HCT116 (cell line): ENCODE measurements around the gene SAA1. TPM values are rescaled to one million over a fixed set of nuclear protein-coding genes. Genes with fewer than 3 reads are reported as not detected.

Experiments
- ATAC-seq: fragments of 200-7000 bp; cut with Tn5 transposase; 2 replicates; pipeline ENCODE4 v1.9.1; 2020; ENCODE audit warnings: mild to moderate bottlenecking, moderate library complexity
- BruUV-seq: library from RNA; stranded (reverse); fragments of 400-500 nt; replicated peaks from 2 replicates; lab custom pipeline; 2021; lab: Mats Ljungman, UMichigan
- CTCF ChIA-PET: fragments of 300-600 bp; sonication (Branson Sonifier 250); formaldehyde crosslinking; loops from one replicate; lab custom pipeline; 2021; ENCODE audit warnings: antibody characterized with exemption; lab: Charles Lee
- POLR2A ChIA-PET: fragments of 300-600, 350-600 bp; sonication (Branson Sonifier 250); formaldehyde crosslinking; loops from one replicate; lab custom pipeline; 2021; ENCODE audit warnings: antibody characterized with exemption; lab: Charles Lee
- RAD21 ChIA-PET, 2 experiments: fragments of 300-600 bp; sonication (Branson Sonifier 250); formaldehyde crosslinking; loops; one replicate each; lab custom pipeline; 2023; ENCODE audit warnings: low total read pairs in 2 of 2; ENCODE audit not compliant: uncharacterized antibody in 2 of 2, unreplicated experiment in 2 of 2, low non-redundant PET in 1 of 2; lab: Charles Lee
- DNase-seq: peaks from one replicate; pipeline ENCODE4 v3.0.0-alpha.2; 2010; ENCODE audit warnings: low read depth, low spot score
- H2AFZ ChIP-seq: fragments of 200-600 bp; shearing (Covaris generic), sonication (generic); 2 replicates; pipeline ENCODE4 v1.6.1; 2017; ENCODE audit warnings: low read depth, mixed run types, mixed read lengths, antibody characterized with exemption, low read length; ENCODE audit not compliant: poor library complexity, severe bottlenecking
- H3K27ac ChIP-seq: 2 replicates; pipeline ENCODE4 v1.5.1; 2012; ENCODE audit warnings: low read depth, low read length
- H3K27me3 ChIP-seq: fragments of 200-600 bp; sonication (generic); 2 replicates; pipeline ENCODE4 v1.6.1; 2016; ENCODE audit warnings: mixed run types, low read length, mixed read lengths; ENCODE audit not compliant: insufficient read depth
- H3K36me3 ChIP-seq, 2 experiments: fragments of 200-500 bp in 1 of 2; fragments of 200-600 bp in 1 of 2; sonication (Bioruptor generic) in 1 of 2; sonication (generic) in 1 of 2; 2 replicates each; pipeline versions ENCODE4 v1.5.1 to v1.6.1; 2014 to 2016; ENCODE audit warnings: low read length in 2 of 2, inconsistent platforms in 1 of 2, mixed read lengths in 1 of 2, mixed run types in 1 of 2; ENCODE audit not compliant: insufficient read depth in 2 of 2, control insufficient read depth in 1 of 2
- H3K4me1 ChIP-seq, 2 experiments: fragments of 200-600 bp in 1 of 2; sonication (generic) in 1 of 2; 2 replicates each; pipeline versions ENCODE4 v1.5.1 to v1.6.1; 2012 to 2017; ENCODE audit warnings: low read length in 2 of 2, inconsistent platforms in 1 of 2, mild to moderate bottlenecking in 1 of 2, mixed read lengths in 1 of 2, mixed run types in 1 of 2, moderate library complexity in 1 of 2; ENCODE audit not compliant: insufficient read depth in 2 of 2, control insufficient read depth in 1 of 2
- H3K4me2 ChIP-seq: fragments of 200-600 bp; sonication (generic); 2 replicates; pipeline ENCODE4 v1.6.1; 2017; ENCODE audit warnings: mixed run types, low read length, mixed read lengths
- H3K4me3 ChIP-seq, 2 experiments: fragments of 200-600 bp in 1 of 2; sonication (generic) in 1 of 2; replicated peaks in 1 of 2; 2 replicates each; pipeline ENCODE4 v1.5.1; 2011 to 2016; ENCODE audit warnings: low read length in 2 of 2, control low read depth in 1 of 2, low read depth in 1 of 2, mild to moderate bottlenecking in 1 of 2, mixed read lengths in 1 of 2, mixed run types in 1 of 2
- H3K79me2 ChIP-seq: fragments of 200-600 bp; sonication (generic); 2 replicates; pipeline ENCODE4 v1.6.1; 2017; ENCODE audit warnings: mild to moderate bottlenecking, mixed run types, low read length, moderate library complexity, mixed read lengths; ENCODE audit not compliant: insufficient read depth
- H3K9ac ChIP-seq: fragments of 200-600 bp; sonication (generic); 2 replicates; pipeline ENCODE4 v1.6.1; 2016; ENCODE audit warnings: low read length, mixed read lengths
- H3K9me2 ChIP-seq: fragments of 200-600 bp; sonication (generic), shearing (Covaris generic); 2 replicates; pipeline ENCODE4 v1.6.1; 2017; ENCODE audit warnings: mixed run types, mild to moderate bottlenecking, moderate library complexity; ENCODE audit not compliant: insufficient read depth
- H3K9me3 ChIP-seq, 2 experiments: fragments of 200-500 bp in 1 of 2; fragments of 200-600 bp in 1 of 2; sonication (Bioruptor generic) in 1 of 2; sonication (generic) in 1 of 2; 2 replicates each; pipeline ENCODE4 v1.6.1; 2014 to 2017; ENCODE audit warnings: low read length in 2 of 2, mixed read lengths in 2 of 2, inconsistent platforms in 1 of 2, low read depth in 1 of 2, mild to moderate bottlenecking in 1 of 2, mixed run types in 1 of 2, moderate library complexity in 1 of 2; ENCODE audit not compliant: control insufficient read depth in 1 of 2, insufficient read depth in 1 of 2
- H4K20me1 ChIP-seq: fragments of 200-600 bp; sonication (generic), shearing (Covaris generic); 2 replicates; pipeline ENCODE4 v1.6.1; 2017; ENCODE audit warnings: mixed run types, mild to moderate bottlenecking, moderate library complexity; ENCODE audit not compliant: insufficient read depth
- ATF3 ChIP-seq: IDR thresholded peaks from 2 replicates; pipeline ENCODE4 v1.6.1; 2012
- CBX3 ChIP-seq: IDR thresholded peaks from 2 replicates; pipeline ENCODE4 v1.6.1; 2012; ENCODE audit warnings: low read depth
- CTCF ChIP-seq, 3 experiments: fragments of 200-600 bp in 1 of 3; sonication (generic) in 1 of 3; IDR thresholded peaks in 2 of 3; conservative IDR thresholded peaks in 1 of 3; 2 replicates each; pipeline ENCODE4 v1.5.1; 2012 to 2017; ENCODE audit warnings: low read depth in 2 of 3, low read length in 2 of 3, antibody characterized with exemption in 1 of 3, borderline replicate concordance in 1 of 3, control low read depth in 1 of 3, mild to moderate bottlenecking in 1 of 3, mixed read lengths in 1 of 3, mixed run types in 1 of 3, moderate library complexity in 1 of 3; ENCODE audit not compliant: insufficient read depth in 1 of 3
- EGR1 ChIP-seq: IDR thresholded peaks from 2 replicates; pipeline ENCODE4 v1.6.1; 2012; ENCODE audit warnings: low read depth
- FOSL1 ChIP-seq: IDR thresholded peaks from 2 replicates; pipeline ENCODE4 v1.6.1; 2012; ENCODE audit warnings: low read depth
- RAD21 ChIP-seq: IDR thresholded peaks from 2 replicates; pipeline ENCODE4 v1.6.1; 2012; ENCODE audit warnings: low read depth, mild to moderate bottlenecking
- SP1 ChIP-seq: IDR thresholded peaks from 2 replicates; pipeline ENCODE4 v1.6.1; 2012; ENCODE audit warnings: low read depth
- SRF ChIP-seq: IDR thresholded peaks from 2 replicates; pipeline ENCODE4 v1.6.1; 2012; ENCODE audit warnings: low read depth
- ZFX ChIP-seq: fragments of 450-650 bp; IDR thresholded peaks from 2 replicates; pipeline ENCODE4 v1.6.1; 2017
- intact Hi-C: fragments of 100-400 bp; cut with micrococcal nuclease; formaldehyde crosslinking; loops from 2 replicates; pipeline ENCODE4 v1.10.0; 2022
- total RNA-seq: library from RNA; stranded (reverse); gene quantifications from one replicate; pipeline ENCODE4 v1.2.1, GENCODE V29; 2021; ENCODE audit not compliant: unreplicated experiment
- TF ChIP-seq, protein P1 (sequence below): IDR thresholded peaks from 2 replicates; pipeline ENCODE4 v1.6.1; 2012; ENCODE audit warnings: low read depth

Gene SAA1
- total RNA-seq, 1 experiment from 2014 or later: 8.6 TPM

GRCh38 chr11:18233912-18234311 is 32.2 kb upstream of the SAA1 start:
- ChIA-PET CTCF (interaction anchor here (3.5 kb wide), 1 partner anchor 10 kb away, joined by 22 read pairs; no protein-coding TSS in a partner anchor), POLR2A (no interaction called here), RAD21 (no interaction called here)
- Histone ChIP-seq H3K27ac (no peak overlapping the region), H3K9me2 (no peaks in the 10 kb centered on the region), H3K4me3 (no peak overlapping the region), H2AFZ (no peak overlapping the region), H3K9me3 (no peaks in the 10 kb centered on the region), H3K4me2 (no peak overlapping the region), H3K4me1 (no peaks in the 10 kb centered on the region), H3K79me2 (no peaks in the 10 kb centered on the region), H3K36me3 (no peaks in the 10 kb centered on the region), H4K20me1 (no peaks in the 10 kb centered on the region), H3K9ac (no peak overlapping the region), H3K27me3 (peaks cover 20% of the 10 kb centered on the region)
- intact Hi-C loops: no loop called here
- ATAC-seq (no peak), DNase-seq (no peak)
- TF ChIP-seq SP1: no peak
- no peak for TF ChIP-seq CTCF (IDR thresholded peaks at IDR 0.05 in 2 of 3, conservative IDR thresholded peaks at IDR 0.05 in 1 of 3; ENCODE audit: borderline replicate concordance in 1 of 3, insufficient read depth in 1 of 3, low read depth in 2 of 3, low read length in 2 of 3)
- TF ChIP-seq RAD21: no peak
- TF ChIP-seq, protein P1, sequence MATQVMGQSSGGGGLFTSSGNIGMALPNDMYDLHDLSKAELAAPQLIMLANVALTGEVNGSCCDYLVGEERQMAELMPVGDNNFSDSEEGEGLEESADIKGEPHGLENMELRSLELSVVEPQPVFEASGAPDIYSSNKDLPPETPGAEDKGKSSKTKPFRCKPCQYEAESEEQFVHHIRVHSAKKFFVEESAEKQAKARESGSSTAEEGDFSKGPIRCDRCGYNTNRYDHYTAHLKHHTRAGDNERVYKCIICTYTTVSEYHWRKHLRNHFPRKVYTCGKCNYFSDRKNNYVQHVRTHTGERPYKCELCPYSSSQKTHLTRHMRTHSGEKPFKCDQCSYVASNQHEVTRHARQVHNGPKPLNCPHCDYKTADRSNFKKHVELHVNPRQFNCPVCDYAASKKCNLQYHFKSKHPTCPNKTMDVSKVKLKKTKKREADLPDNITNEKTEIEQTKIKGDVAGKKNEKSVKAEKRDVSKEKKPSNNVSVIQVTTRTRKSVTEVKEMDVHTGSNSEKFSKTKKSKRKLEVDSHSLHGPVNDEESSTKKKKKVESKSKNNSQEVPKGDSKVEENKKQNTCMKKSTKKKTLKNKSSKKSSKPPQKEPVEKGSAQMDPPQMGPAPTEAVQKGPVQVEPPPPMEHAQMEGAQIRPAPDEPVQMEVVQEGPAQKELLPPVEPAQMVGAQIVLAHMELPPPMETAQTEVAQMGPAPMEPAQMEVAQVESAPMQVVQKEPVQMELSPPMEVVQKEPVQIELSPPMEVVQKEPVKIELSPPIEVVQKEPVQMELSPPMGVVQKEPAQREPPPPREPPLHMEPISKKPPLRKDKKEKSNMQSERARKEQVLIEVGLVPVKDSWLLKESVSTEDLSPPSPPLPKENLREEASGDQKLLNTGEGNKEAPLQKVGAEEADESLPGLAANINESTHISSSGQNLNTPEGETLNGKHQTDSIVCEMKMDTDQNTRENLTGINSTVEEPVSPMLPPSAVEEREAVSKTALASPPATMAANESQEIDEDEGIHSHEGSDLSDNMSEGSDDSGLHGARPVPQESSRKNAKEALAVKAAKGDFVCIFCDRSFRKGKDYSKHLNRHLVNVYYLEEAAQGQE: no peak
- no peak for TF ChIP-seq ATF3
- no peak for TF ChIP-seq SRF
- TF ChIP-seq CBX3: no peak
- TF ChIP-seq FOSL1: no peak
- TF ChIP-seq EGR1: no peak
- no peak for TF ChIP-seq ZFX
- BruUV-seq: no TSS peak
